Posterior vena cava (tissue), 2 donors: Measurements from ENCODE around the gene HSD3B7. TPM values are rescaled to one million over a fixed set of nuclear protein-coding genes. Genes with fewer than 3 reads are reported as not detected.

Source experiments
- DNase-seq: peaks from one replicate; pipeline ENCODE4 v3.0.0-alpha.2; 2020; ENCODE audit warnings: low spot score
- intact Hi-C, 2 donors: fragments of 100-400 bp; cut with DNase I; formaldehyde crosslinking; loops; one replicate each; pipeline versions ENCODE4 v1.14.1 to v1.14.2; 2022 to 2023
- total RNA-seq, 2 donors: library from RNA; stranded (reverse); fragmentation: NEBNext Ultra II Directional; extraction: Animal tissue kit (Norgen Biotek cat#: 25700); gene quantifications; one replicate each; pipeline ENCODE4 v1.2.1, GENCODE V29; 2021
- donor health status: DM: yes; HTN: yes; CAD: no.
- donor health status: DM: yes; HTN: yes; CAD: no.

HSD3B7 gene
- total RNA-seq, 2 donors from 2014 or later: 38.5 to 39.2 TPM

GRCh38 chr16:30995927-30996323 lies 10.9 kb downstream of the HSD3B7 start:
- intact Hi-C loops: loop anchor here in 1 of 2 donors (5.0 kb wide), 1 partner anchor 36 kb away; the partner anchor contains the start of gene STX4
- no peak for DNase-seq

- intact Hi-C loops: loop anchor here in 1 of 2 donors (5.0 kb wide), 1 partner anchor 36 kb away; the partner anchor contains the start of gene STX4
- no peak for DNase-seq
These were observed 11.4 kb downstream of the HSD3B7 start for GRCh38 chr16:30996324-30996984.

- intact Hi-C loops: loop anchor here in 1 of 2 donors (5.0 kb wide), 1 partner anchor 35 kb away; the partner anchor contains the start of gene STX4
- peak; percentile 96 for DNase-seq
These were observed 12.1 kb downstream of the HSD3B7 start for GRCh38 chr16:30996985-30997724.

GRCh38 chr16:30997725-30998711 lies 13.0 kb downstream of the HSD3B7 start:
- no peak for DNase-seq
- intact Hi-C loops: loop anchor here in 1 of 2 donors (5.0 kb wide), 1 partner anchor 34 kb away; the partner anchor contains the start of gene STX4

- no peak for DNase-seq
- intact Hi-C loops: loop anchor here in 1 of 2 donors (5.0 kb wide), 1 partner anchor 33 kb away; the partner anchor contains the start of gene STX4
These were observed 14.1 kb downstream of the HSD3B7 start for GRCh38 chr16:30998852-30999761.

GRCh38 chr16:31000671-31001382 lies 15.8 kb downstream of the HSD3B7 start:
- no peak for DNase-seq
- intact Hi-C loops: no loop called here

GRCh38 chr16:31001507-31002249 lies 16.7 kb downstream of the HSD3B7 start:
- DNase-seq: no peak
- intact Hi-C loops: no loop called here

- intact Hi-C loops: no loop called here
- DNase-seq: no peak
These were observed 17.3 kb downstream of the HSD3B7 start for GRCh38 chr16:31002250-31002700.

GRCh38 chr16:31002862-31003341 lies 17.9 kb downstream of the HSD3B7 start:
- intact Hi-C loops: no loop called here
- DNase-seq: no peak

- intact Hi-C loops: no loop called here
- DNase-seq: no peak
These were observed 18.7 kb downstream of the HSD3B7 start for GRCh38 chr16:31003744-31004143.

- intact Hi-C loops: no loop called here
- DNase-seq: no peak
These were observed 19.7 kb downstream of the HSD3B7 start for GRCh38 chr16:31004658-31005057.

- intact Hi-C loops: no loop called here
These were observed 20.5 kb downstream of the HSD3B7 start for GRCh38 chr16:31005350-31006085.

GRCh38 chr16:31006086-31006385 lies 21.0 kb downstream of the HSD3B7 start:
- DNase-seq: no peak
- intact Hi-C loops: no loop called here

More at GRCh38 chr16:31005350-31006085, 20.5 kb downstream of the HSD3B7 start:
- DNase-seq: no peak

- DNase-seq: no peak
- intact Hi-C loops: no loop called here
These were observed 21.6 kb downstream of the HSD3B7 start for GRCh38 chr16:31006589-31006988.

- DNase-seq: no peak
- intact Hi-C loops: no loop called here
These were observed 22.7 kb downstream of the HSD3B7 start for GRCh38 chr16:31007684-31008083.

- DNase-seq: no peak
These were observed 23.1 kb downstream of the HSD3B7 start for GRCh38 chr16:31008149-31008548.

More at GRCh38 chr16:31008149-31008548, 23.1 kb downstream of the HSD3B7 start:
- intact Hi-C loops: no loop called here
